HEK293T (cell line): Measurements from ENCODE around the gene KCTD18.

Experiments used
- CTCF ChIA-PET: fragments of 350-600 bp; formaldehyde crosslinking; extraction: SDS; loops from one replicate; lab custom pipeline; 2021; ENCODE audit warnings: antibody characterized with exemption, inconsistent platforms; lab: Yijun Ruan, JAX
- POLR2A ChIA-PET: fragments of 350-600 bp; formaldehyde crosslinking; extraction: SDS; loops from one replicate; lab custom pipeline; 2020; ENCODE audit warnings: antibody characterized with exemption, inconsistent platforms; lab: Yijun Ruan, JAX
- DNase-seq: peaks from one replicate; pipeline ENCODE4 v3.0.0; 2012; ENCODE audit warnings: mixed read lengths; ENCODE audit errors: extremely low spot score
- ARNT ChIP-seq: fragments of 450-650 bp; IDR thresholded peaks from 2 replicates; pipeline ENCODE4 v1.6.1; 2017; ENCODE audit warnings: mild to moderate bottlenecking
- BHLHE40 ChIP-seq: fragments of 450-650 bp; IDR thresholded peaks from 2 replicates; pipeline ENCODE4 v1.6.1; 2016; ENCODE audit warnings: mild to moderate bottlenecking, moderate library complexity, borderline replicate concordance
- CTBP1 ChIP-seq: fragments of 450-650 bp; IDR thresholded peaks from 2 replicates; pipeline ENCODE4 v1.6.1; 2016; ENCODE audit warnings: borderline replicate concordance
- ELF4 ChIP-seq: fragments of 450-650 bp; IDR thresholded peaks from 2 replicates; pipeline ENCODE4 v1.6.1; 2017; ENCODE audit warnings: antibody characterized with exemption
- FOXA1 ChIP-seq: fragments of 450-650 bp; IDR thresholded peaks from 2 replicates; pipeline ENCODE4 v1.6.1; 2016; ENCODE audit warnings: mild to moderate bottlenecking
- FOXK2 ChIP-seq: fragments of 450-650 bp; IDR thresholded peaks from 2 replicates; pipeline ENCODE4 v1.6.1; 2016; ENCODE audit warnings: mild to moderate bottlenecking
- FOXM1 ChIP-seq: fragments of 450-650 bp; IDR thresholded peaks from 2 replicates; pipeline ENCODE4 v1.6.1; 2017; ENCODE audit warnings: mild to moderate bottlenecking, borderline replicate concordance
- HDGF ChIP-seq: fragments of 450-650 bp; IDR thresholded peaks from 2 replicates; pipeline ENCODE4 v1.6.1; 2017; ENCODE audit warnings: antibody characterized with exemption, borderline replicate concordance
- L3MBTL2 ChIP-seq: fragments of 450-650 bp; conservative IDR thresholded peaks from 2 replicates; pipeline ENCODE4 v1.6.1; 2016; ENCODE audit warnings: mild to moderate bottlenecking
- LEF1 ChIP-seq: fragments of 450-650 bp; IDR thresholded peaks from 2 replicates; pipeline ENCODE4 v1.6.1; 2017; ENCODE audit warnings: mild to moderate bottlenecking, borderline replicate concordance
- NFRKB ChIP-seq: fragments of 450-650 bp; IDR thresholded peaks from 2 replicates; pipeline ENCODE4 v1.6.1; 2016; ENCODE audit warnings: mild to moderate bottlenecking, moderate library complexity
- PKNOX1 ChIP-seq: fragments of 450-650 bp; IDR thresholded peaks from 2 replicates; pipeline ENCODE4 v1.6.1; 2016
- SP1 ChIP-seq: fragments of 450-650 bp; IDR thresholded peaks from 2 replicates; pipeline ENCODE4 v1.6.1; 2017
- SUZ12 ChIP-seq: fragments of 450-650 bp; IDR thresholded peaks from 2 replicates; pipeline ENCODE4 v1.6.1; 2016; ENCODE audit warnings: mild to moderate bottlenecking
- TARDBP ChIP-seq: fragments of 450-650 bp; IDR thresholded peaks from 2 replicates; pipeline ENCODE4 v1.6.1; 2016
- ZNF384 ChIP-seq: fragments of 450-650 bp; IDR thresholded peaks from 2 replicates; pipeline ENCODE4 v1.6.1; 2016

The KCTD18 gene

DNA sequence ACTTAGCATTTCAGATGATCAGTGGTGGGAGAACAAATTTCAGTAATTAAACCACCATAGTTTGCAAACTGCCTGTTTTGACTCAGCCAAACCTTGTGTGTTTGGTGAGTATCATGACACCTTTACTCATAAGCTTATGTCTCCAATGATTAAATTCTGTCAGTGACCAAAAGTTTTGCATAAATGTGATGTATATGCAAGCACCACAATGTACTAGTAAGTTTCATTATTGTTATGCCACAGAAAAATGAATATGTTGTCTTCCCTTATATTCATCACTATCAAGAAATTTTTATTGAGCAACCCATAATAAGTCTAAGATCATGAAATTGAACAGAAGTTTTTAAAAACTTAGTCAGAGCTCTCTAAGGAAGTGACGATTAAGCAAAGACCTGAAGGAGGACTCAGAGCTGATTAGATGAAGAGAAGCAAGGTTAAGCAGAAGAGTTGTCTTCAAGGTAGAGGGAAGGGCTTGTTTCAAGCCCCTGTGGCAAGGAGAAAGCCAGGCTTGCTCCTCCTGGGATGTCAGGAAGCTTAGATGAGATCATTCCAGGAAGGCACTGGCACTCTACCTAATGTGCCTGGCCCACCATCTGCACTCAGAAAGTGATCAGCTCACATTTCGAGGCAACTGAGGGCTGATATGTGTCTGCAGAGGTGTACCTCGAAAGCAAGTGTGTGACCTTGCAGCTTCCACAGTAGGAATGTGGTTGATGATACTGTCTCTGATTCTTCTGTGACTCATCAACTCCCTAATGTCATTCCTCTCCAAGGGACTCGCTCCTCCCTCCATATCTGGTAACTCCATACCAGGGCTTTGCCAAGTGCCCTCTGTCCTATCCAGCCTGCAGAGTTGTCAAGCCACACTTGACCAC lies 54.7 kb downstream of the KCTD18 start:
- TF ChIP-seq BHLHE40 (no peak), FOXA1 (no peak), TARDBP (no peak), CTBP1 (no peak), NFRKB (no peak), HDGF (no peak), SP1 (no peak)
- CTCF ChIA-PET = no interaction called here
- DNase-seq = no peak
- POLR2A ChIA-PET = no interaction called here

GRCh38 chr2:200453853-200454534 lies 55.9 kb downstream of the KCTD18 start:
- ChIA-PET POLR2A (no interaction called here), CTCF (interaction anchor here (1.0 kb wide), 1 partner anchor 12 kb away, joined by 3 read pairs; no protein-coding TSS in a partner anchor)
- no peak for TF ChIP-seq FOXM1
- TF ChIP-seq L3MBTL2 = no peak
- TF ChIP-seq CTBP1 = no peak
- no peak for TF ChIP-seq HDGF
- TF ChIP-seq NFRKB = no peak
- no peak for TF ChIP-seq ELF4
- TF ChIP-seq FOXA1 = no peak
- TF ChIP-seq ZNF384 = no peak
- TF ChIP-seq TARDBP = no peak
- no peak for TF ChIP-seq BHLHE40
- no peak for TF ChIP-seq PKNOX1
- TF ChIP-seq FOXK2 = no peak
- TF ChIP-seq LEF1 = no peak
- DNase-seq = no peak

DNA sequence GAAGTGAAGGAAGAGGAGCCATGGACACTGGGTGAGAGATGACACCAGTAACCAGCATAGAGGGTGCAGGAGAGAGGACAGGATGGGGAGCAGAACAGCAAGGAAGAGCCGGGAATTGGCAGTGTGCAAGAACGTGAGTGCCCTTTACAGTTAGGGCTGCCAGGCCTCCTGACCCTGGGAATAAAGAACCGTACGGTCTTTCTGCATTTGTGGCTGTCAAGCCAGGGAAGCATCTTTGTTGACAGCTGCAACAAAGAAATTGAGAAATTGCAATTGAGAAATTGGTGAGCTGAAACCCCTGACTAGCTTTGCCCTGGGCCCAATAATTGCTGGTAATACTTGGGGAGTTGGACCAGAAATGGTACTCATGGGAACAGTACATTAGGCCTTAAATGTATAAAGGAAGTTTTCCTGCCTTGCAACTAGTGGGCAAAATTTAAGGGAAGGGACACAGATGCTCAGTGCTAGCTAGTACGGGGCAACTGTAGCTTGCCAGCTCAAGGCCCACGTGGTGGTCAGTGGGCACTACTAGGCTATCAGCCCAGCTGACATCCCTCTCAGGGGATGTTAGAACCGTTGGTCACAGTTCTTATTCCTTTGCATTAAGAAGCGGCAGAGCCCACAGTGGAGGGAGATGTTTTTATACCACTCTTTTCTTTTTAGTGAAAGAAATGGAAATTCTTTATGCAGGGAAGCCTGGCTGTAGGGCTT lies 56.6 kb downstream of the KCTD18 start:
- TF ChIP-seq NFRKB (no peak), CTBP1 (no peak), BHLHE40 (no peak), SP1 (no peak), FOXM1 (no peak), PKNOX1 (no peak), TARDBP (no peak), FOXA1 (no peak), LEF1 (no peak), ARNT (no peak), FOXK2 (no peak), SUZ12 (no peak), HDGF (no peak), L3MBTL2 (no peak), ZNF384 (no peak), ELF4 (no peak)
- no peak for DNase-seq
- CTCF ChIA-PET = interaction anchor here (1.0 kb wide), 1 partner anchor 12 kb away, joined by 3 read pairs; no protein-coding TSS in a partner anchor
- POLR2A ChIA-PET = no interaction called here

GRCh38 chr2:200452377-200452776 lies 57.5 kb downstream of the KCTD18 start:
- CTCF ChIA-PET = no interaction called here

DNA sequence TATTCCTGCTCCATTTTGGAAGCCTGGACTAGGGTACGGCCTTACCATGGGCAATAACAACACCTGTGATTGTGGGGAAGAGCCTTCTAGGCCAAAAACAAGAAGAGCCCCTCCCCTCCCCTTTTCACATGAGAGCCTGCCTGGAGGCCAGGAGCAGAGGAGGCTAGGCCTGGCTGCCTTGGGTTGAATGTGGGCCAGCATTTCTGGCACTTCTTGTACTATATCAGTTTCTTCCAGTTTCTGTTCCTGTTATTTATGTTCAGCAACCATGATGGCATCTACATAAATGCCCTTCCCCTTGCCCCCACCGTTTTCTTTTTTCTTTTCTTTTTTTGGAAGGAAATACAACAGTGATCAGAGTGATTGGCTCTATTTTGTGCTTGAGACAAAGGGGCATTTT lies 58.4 kb downstream of the KCTD18 start:
- CTCF ChIA-PET = no interaction called here
- TF ChIP-seq SUZ12 = no peak
- no peak for TF ChIP-seq TARDBP
- TF ChIP-seq FOXA1 = no peak
- TF ChIP-seq BHLHE40 = no peak
- no peak for TF ChIP-seq NFRKB
- TF ChIP-seq SP1 = no peak
- no peak for TF ChIP-seq FOXM1
- no peak for TF ChIP-seq PKNOX1
- no peak for TF ChIP-seq HDGF
- TF ChIP-seq LEF1 = no peak
- no peak for TF ChIP-seq ARNT
- TF ChIP-seq ZNF384 = no peak
- no peak for TF ChIP-seq L3MBTL2
- TF ChIP-seq ELF4 = no peak
- no peak for TF ChIP-seq CTBP1
- no peak for TF ChIP-seq FOXK2
- POLR2A ChIA-PET = no interaction called here
- no peak for DNase-seq

More at GRCh38 chr2:200452377-200452776, 57.5 kb downstream of the KCTD18 start:
- no peak for DNase-seq
- POLR2A ChIA-PET = no interaction called here
- TF ChIP-seq SUZ12 = no peak
- TF ChIP-seq ZNF384 = no peak
- no peak for TF ChIP-seq NFRKB
- no peak for TF ChIP-seq BHLHE40
- TF ChIP-seq FOXK2 = no peak
- no peak for TF ChIP-seq ELF4
- TF ChIP-seq TARDBP = no peak
- TF ChIP-seq SP1 = no peak
- TF ChIP-seq CTBP1 = no peak
- no peak for TF ChIP-seq LEF1
- no peak for TF ChIP-seq ARNT
- TF ChIP-seq HDGF = no peak
- TF ChIP-seq PKNOX1 = no peak
- no peak for TF ChIP-seq L3MBTL2
- TF ChIP-seq FOXA1 = no peak
- no peak for TF ChIP-seq FOXM1
